CD8-positive, alpha-beta memory T cell (primary cell): ENCODE results near the gene RTN4. TPM values are rescaled to one million over a fixed set of nuclear protein-coding genes. Genes with fewer than 3 reads are reported as not detected.

Source experiments
- CTCF ChIA-PET: fragments of 350-600 bp; sonication (Branson Sonifier 250); formaldehyde crosslinking; loops from one replicate; lab custom pipeline; 2021; ENCODE audit warnings: antibody characterized with exemption; lab: Charles Lee
- POLR2A ChIA-PET: fragments of 350-600 bp; sonication (Branson Sonifier 250); formaldehyde crosslinking; loops from one replicate; lab custom pipeline; 2021; ENCODE audit warnings: antibody characterized with exemption; lab: Charles Lee
- DNase-seq, 5 donors: peaks; one replicate each; pipeline versions ENCODE4 v3.0.0 to v3.0.0-alpha.2; 2020 to 2022; ENCODE audit warnings: mixed read lengths in 1 of 5
- H3K27ac ChIP-seq: one replicate; pipeline ENCODE4 v1.7.0; 2013; ENCODE audit warnings: low read depth, mild to moderate bottlenecking, low read length, moderate library complexity
- H3K27me3 ChIP-seq: 2 replicates; pipeline ENCODE4 v1.7.0; 2013; ENCODE audit warnings: low read length, mild to moderate bottlenecking; ENCODE audit not compliant: insufficient read depth, poor library complexity, severe bottlenecking
- H3K36me3 ChIP-seq: 2 replicates; pipeline ENCODE4 v1.7.0; 2013; ENCODE audit warnings: mild to moderate bottlenecking, low read length, moderate library complexity; ENCODE audit not compliant: insufficient read depth
- H3K4me1 ChIP-seq: 2 replicates; pipeline ENCODE4 v1.7.0; 2013; ENCODE audit warnings: mild to moderate bottlenecking, low read length, moderate library complexity; ENCODE audit not compliant: insufficient read depth
- H3K4me3 ChIP-seq: 2 replicates; pipeline ENCODE4 v1.7.0; 2013; ENCODE audit warnings: mild to moderate bottlenecking, low read length
- H3K9me3 ChIP-seq: 2 replicates; pipeline ENCODE4 v1.7.0; 2013; ENCODE audit warnings: mild to moderate bottlenecking, low read length
- H3K27ac Mint-ChIP-seq, 8 donors: one replicate each; pipeline ENCODE4 v1.8.0; 2020 to 2021; ENCODE audit warnings: mixed read lengths in 8 of 8, mild to moderate bottlenecking in 6 of 8, inconsistent platforms in 3 of 8, moderate library complexity in 3 of 8
- H3K27me3 Mint-ChIP-seq, 2 donors: one replicate each; pipeline ENCODE4 v1.8.0; 2020 to 2021; ENCODE audit warnings: mixed read lengths in 2 of 2, mild to moderate bottlenecking in 1 of 2, moderate library complexity in 1 of 2
- H3K36me3 Mint-ChIP-seq, 3 donors: one replicate each; pipeline ENCODE4 v1.8.0; 2020 to 2021; ENCODE audit warnings: mixed read lengths in 3 of 3, inconsistent platforms in 1 of 3, mild to moderate bottlenecking in 1 of 3
- H3K4me1 Mint-ChIP-seq, 3 donors: one replicate each; pipeline ENCODE4 v1.8.0; 2020 to 2021; ENCODE audit warnings: mixed read lengths in 3 of 3, inconsistent platforms in 1 of 3, mild to moderate bottlenecking in 1 of 3
- H3K4me3 Mint-ChIP-seq, 7 donors: one replicate each; pipeline ENCODE4 v1.8.0; 2020 to 2021; ENCODE audit warnings: mixed read lengths in 7 of 7, mild to moderate bottlenecking in 6 of 7, moderate library complexity in 4 of 7, inconsistent platforms in 2 of 7
- H3K9me3 Mint-ChIP-seq, 5 donors: one replicate each; pipeline ENCODE4 v1.8.0; 2020 to 2022; ENCODE audit warnings: mixed read lengths in 5 of 5, mild to moderate bottlenecking in 3 of 5, moderate library complexity in 2 of 5, inconsistent platforms in 1 of 5
- polyA plus RNA-seq: library from polyadenylated mRNA; unstranded; fragments of 300-500 nt; fragmentation: Illumina TruSeq; gene quantifications from one replicate; pipeline ENCODE4 v1.2.3, GENCODE V29; 2021
- total RNA-seq, 2 experiments: library from RNA; stranded (reverse); gene quantifications; one replicate each; pipeline ENCODE4 v1.2.3, GENCODE V29; 2021

The RTN4 gene
- total and polyA plus RNA-seq, 3 experiments from 2014 or later: 100 to 110 (median 105) TPM

- ChIA-PET POLR2A (no interaction called here), CTCF (no interaction called here)
- H3K36me3 ChIP-seq: no peaks in the 10 kb centered on the region
- H3K4me3 ChIP-seq: no peak overlapping the region
- peak overlapping the region; percentile 62 for H3K27ac ChIP-seq
- H3K4me1 Mint-ChIP-seq: peaks cover 0 to 17% (median 0%) of the 10 kb centered on the region in 3 donors
- H3K27ac Mint-ChIP-seq: peak overlapping the region in 2 of 8 donors; percentile 30 to 48
- H3K27me3 Mint-ChIP-seq: peaks cover 0 to 1% of the 10 kb centered on the region in 2 donors
- H3K4me1 ChIP-seq: no peaks in the 10 kb centered on the region
- no peaks in the 10 kb centered on the region for H3K9me3 Mint-ChIP-seq
- H3K36me3 Mint-ChIP-seq: peaks cover 0 to 3% (median 0%) of the 10 kb centered on the region in 3 donors
- no peak for DNase-seq
- H3K4me3 Mint-ChIP-seq: no peak overlapping the region
- H3K27me3 ChIP-seq: no peaks in the 10 kb centered on the region
- H3K9me3 ChIP-seq: no peaks in the 10 kb centered on the region
Measured at GRCh38 chr2:54956111-54956627, 94.1 kb downstream of the RTN4 start.

- H3K36me3 Mint-ChIP-seq: peaks cover 0 to 1% (median 0%) of the 10 kb centered on the region in 3 donors
- POLR2A ChIA-PET: no interaction called here
- CTCF ChIA-PET: interaction anchor here (1.5 kb wide), 1 partner anchor 15 kb away, joined by 3 read pairs; no protein-coding TSS in a partner anchor
- H3K4me1 ChIP-seq: no peaks in the 10 kb centered on the region
- no peaks in the 10 kb centered on the region for H3K9me3 ChIP-seq
- peaks cover 0 to 1% of the 10 kb centered on the region in 2 donors for H3K27me3 Mint-ChIP-seq
- no peak overlapping the region for H3K27ac Mint-ChIP-seq
- DNase-seq: no peak
- no peaks in the 10 kb centered on the region for H3K36me3 ChIP-seq
- H3K4me1 Mint-ChIP-seq: peaks cover 0 to 13% (median 0%) of the 10 kb centered on the region in 3 donors
- H3K27me3 ChIP-seq: no peaks in the 10 kb centered on the region
- no peaks in the 10 kb centered on the region for H3K9me3 Mint-ChIP-seq
- H3K27ac ChIP-seq: peak overlapping the region; percentile 62
- H3K4me3 ChIP-seq: no peak overlapping the region
- no peak overlapping the region for H3K4me3 Mint-ChIP-seq
Measured at GRCh38 chr2:54955358-54956110, 94.7 kb downstream of the RTN4 start.

GRCh38 chr2:54954705-54955357 is 95.4 kb downstream of the RTN4 start:
- Histone ChIP-seq H3K4me3 (no peak overlapping the region), H3K36me3 (no peaks in the 10 kb centered on the region), H3K9me3 (no peaks in the 10 kb centered on the region), H3K4me1 (no peaks in the 10 kb centered on the region), H3K27me3 (no peaks in the 10 kb centered on the region), H3K27ac (peak overlapping the region; percentile 62)
- ChIA-PET POLR2A (no interaction called here), CTCF (interaction anchor here (1.5 kb wide), 1 partner anchor 16 kb away, joined by 3 read pairs; no protein-coding TSS in a partner anchor)
- Mint-ChIP-seq H3K27me3 (peaks cover 1 to 2% of the 10 kb centered on the region in 2 donors), H3K9me3 (no peaks in the 10 kb centered on the region), H3K4me1 (peaks cover 0 to 13% (median 0%) of the 10 kb centered on the region in 3 donors), H3K36me3 (no peaks in the 10 kb centered on the region), H3K4me3 (no peak overlapping the region), H3K27ac (peak overlapping the region in 1 of 8 donors; percentile 40)
- no peak for DNase-seq

- Mint-ChIP-seq H3K4me3 (no peak overlapping the region), H3K27ac (peak overlapping the region in 1 of 8 donors; percentile 51), H3K9me3 (no peaks in the 10 kb centered on the region), H3K36me3 (no peaks in the 10 kb centered on the region), H3K27me3 (peaks cover 4 to 5% of the 10 kb centered on the region in 2 donors), H3K4me1 (peaks cover 0 to 13% (median 0%) of the 10 kb centered on the region in 3 donors)
- Histone ChIP-seq H3K9me3 (no peaks in the 10 kb centered on the region), H3K4me3 (no peak overlapping the region), H3K36me3 (no peaks in the 10 kb centered on the region), H3K4me1 (no peaks in the 10 kb centered on the region), H3K27me3 (no peaks in the 10 kb centered on the region), H3K27ac (no peak overlapping the region)
- no peak for DNase-seq
- ChIA-PET POLR2A (no interaction called here), CTCF (interaction anchor here (1.5 kb wide), 1 partner anchor 17 kb away, joined by 3 read pairs; no protein-coding TSS in a partner anchor)
Measured at GRCh38 chr2:54954158-54954557, 96.1 kb downstream of the RTN4 start.

- Histone ChIP-seq H3K27me3 (no peaks in the 10 kb centered on the region), H3K27ac (no peak overlapping the region), H3K4me3 (no peak overlapping the region), H3K4me1 (no peaks in the 10 kb centered on the region), H3K36me3 (no peaks in the 10 kb centered on the region), H3K9me3 (no peaks in the 10 kb centered on the region)
- H3K27ac Mint-ChIP-seq: peak overlapping the region in 1 of 8 donors; percentile 42
- POLR2A ChIA-PET: no interaction called here
- H3K4me1 Mint-ChIP-seq: peaks cover 0 to 13% (median 0%) of the 10 kb centered on the region in 3 donors
- peaks cover 4 to 8% of the 10 kb centered on the region in 2 donors for H3K27me3 Mint-ChIP-seq
- CTCF ChIA-PET: no interaction called here
- no peak overlapping the region for H3K4me3 Mint-ChIP-seq
- no peaks in the 10 kb centered on the region for H3K9me3 Mint-ChIP-seq
- DNase-seq: no peak
- H3K36me3 Mint-ChIP-seq: no peaks in the 10 kb centered on the region
Measured at GRCh38 chr2:54952978-54953456, 97.2 kb downstream of the RTN4 start.

- no peak for DNase-seq
- CTCF ChIA-PET: no interaction called here
- H3K27me3 Mint-ChIP-seq: peaks cover 4 to 8% of the 10 kb centered on the region in 2 donors
Measured at GRCh38 chr2:54952425-54952824, 97.8 kb downstream of the RTN4 start.

GRCh38 chr2:54950811-54951210 is 99.4 kb downstream of the RTN4 start:
- no peak overlapping the region for H3K27ac Mint-ChIP-seq
- no peaks in the 10 kb centered on the region for H3K27me3 ChIP-seq
- ChIA-PET POLR2A (interaction anchor here (0.6 kb wide), 1 partner anchor 109 kb away, joined by 3 read pairs; no protein-coding TSS in a partner anchor), CTCF (no interaction called here)
- H3K4me3 ChIP-seq: no peak overlapping the region
- no peak overlapping the region for H3K27ac ChIP-seq
- no peak overlapping the region for H3K4me3 Mint-ChIP-seq
- no peak for DNase-seq
- no peaks in the 10 kb centered on the region for H3K36me3 ChIP-seq
- peaks cover 6 to 16% (median 6%) of the 10 kb centered on the region in 3 donors for H3K4me1 Mint-ChIP-seq
- H3K9me3 Mint-ChIP-seq: no peaks in the 10 kb centered on the region
- no peaks in the 10 kb centered on the region for H3K4me1 ChIP-seq
- peaks cover 4 to 12% of the 10 kb centered on the region in 2 donors for H3K27me3 Mint-ChIP-seq
- no peaks in the 10 kb centered on the region for H3K9me3 ChIP-seq
- H3K36me3 Mint-ChIP-seq: no peaks in the 10 kb centered on the region

More at GRCh38 chr2:54952425-54952824, 97.8 kb downstream of the RTN4 start:
- peaks cover 0 to 13% (median 0%) of the 10 kb centered on the region in 3 donors for H3K4me1 Mint-ChIP-seq
- H3K36me3 ChIP-seq: no peaks in the 10 kb centered on the region
- H3K4me3 ChIP-seq: no peak overlapping the region
- POLR2A ChIA-PET: no interaction called here
- H3K27ac Mint-ChIP-seq: no peak overlapping the region
- H3K27me3 ChIP-seq: no peaks in the 10 kb centered on the region
- no peaks in the 10 kb centered on the region for H3K9me3 Mint-ChIP-seq
- no peaks in the 10 kb centered on the region for H3K4me1 ChIP-seq
- no peak overlapping the region for H3K4me3 Mint-ChIP-seq
- H3K9me3 ChIP-seq: no peaks in the 10 kb centered on the region
- no peak overlapping the region for H3K27ac ChIP-seq
- H3K36me3 Mint-ChIP-seq: no peaks in the 10 kb centered on the region
